Measurements from ENCODE around the gene RABAC1.

The RABAC1 gene

GRCh38 chr19:41913538-41914423 lies 45.3 kb downstream of the RABAC1 start:
- no peak for DNase-seq

- peak; percentile 63 for DNase-seq
Measured at GRCh38 chr19:41912899-41913537, 46.1 kb downstream of the RABAC1 start.

GRCh38 chr19:41911889-41912731 lies 47.0 kb downstream of the RABAC1 start:
- no peak for DNase-seq

- DNase-seq, result no peak
Measured at GRCh38 chr19:41910992-41911888, 47.9 kb downstream of the RABAC1 start.

- DNase-seq, result no peak
Measured at GRCh38 chr19:41910240-41910991, 48.7 kb downstream of the RABAC1 start.

GRCh38 chr19:41909706-41910105 lies 49.4 kb downstream of the RABAC1 start:
- DNase-seq, result no peak

- DNase-seq, result no peak
Measured at GRCh38 chr19:41908724-41909464, 50.2 kb downstream of the RABAC1 start.

- DNase-seq, result no peak
Measured at GRCh38 chr19:41907994-41908615, 51.0 kb downstream of the RABAC1 start.

GRCh38 chr19:41906916-41907680 lies 52.0 kb downstream of the RABAC1 start:
- DNase-seq, result no peak

Data from DMS53 (cell line).